ENCODE results near the gene DPP10.

Gene DPP10

DNA sequence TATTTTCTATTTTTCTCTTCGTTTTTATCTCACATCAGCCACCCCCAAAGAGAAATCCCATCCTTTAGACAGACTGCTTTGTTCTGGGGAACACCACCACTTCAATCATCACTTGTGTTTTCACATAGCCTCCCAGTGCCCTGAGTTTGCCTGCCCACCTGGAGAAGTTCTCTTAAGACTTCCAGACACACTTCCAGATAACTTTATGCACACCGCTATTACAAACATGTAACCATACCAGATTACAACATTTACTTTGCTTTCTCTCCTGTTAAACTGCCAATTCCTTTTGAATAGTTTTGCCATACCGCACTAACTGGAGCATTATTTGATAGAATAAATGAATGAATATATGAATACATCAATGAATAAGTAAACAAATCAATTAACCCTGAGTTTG is 1353.6 kb downstream of the DPP10 start:
- DNase-seq: no peak

DNA sequence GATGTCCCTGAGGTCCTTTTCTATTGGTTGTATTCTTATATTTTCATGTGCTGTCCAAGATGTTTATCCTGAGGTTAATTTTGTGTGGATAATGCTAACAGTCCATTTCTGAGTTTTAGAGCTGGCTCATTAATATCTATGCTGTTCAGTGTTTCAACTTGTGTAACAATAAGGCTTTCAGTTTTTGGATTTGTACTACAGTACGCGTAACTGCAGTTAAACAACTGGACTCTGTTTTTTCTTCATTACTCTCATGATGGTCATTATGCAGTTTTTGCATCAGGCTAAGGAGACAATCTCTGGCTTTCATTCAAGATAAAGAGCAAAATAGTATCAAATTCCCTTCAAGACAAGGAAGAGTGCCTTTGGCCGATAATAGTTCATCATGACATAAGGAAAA is 1364.8 kb downstream of the DPP10 start:
- no peak for DNase-seq

DNA sequence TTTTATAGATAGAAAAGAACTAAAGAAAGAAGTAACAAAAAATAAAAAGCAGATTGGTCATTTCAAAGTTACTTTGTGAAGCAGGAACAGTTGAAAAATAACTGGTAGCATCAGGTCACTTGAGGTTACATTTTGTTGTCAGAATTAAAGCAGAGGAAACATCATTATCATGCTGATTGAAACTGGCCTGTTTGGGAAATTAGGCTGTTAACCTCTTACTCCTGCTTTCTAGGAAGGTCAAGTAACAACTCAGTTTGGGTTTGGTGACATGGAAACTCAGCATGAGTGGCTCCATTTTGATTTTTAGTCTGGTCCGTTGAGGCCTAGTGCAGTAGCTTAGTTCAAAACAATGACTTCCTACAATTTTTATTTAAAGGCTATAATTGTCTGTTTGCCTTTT is 1383.5 kb downstream of the DPP10 start:
- no peak for DNase-seq

DNA sequence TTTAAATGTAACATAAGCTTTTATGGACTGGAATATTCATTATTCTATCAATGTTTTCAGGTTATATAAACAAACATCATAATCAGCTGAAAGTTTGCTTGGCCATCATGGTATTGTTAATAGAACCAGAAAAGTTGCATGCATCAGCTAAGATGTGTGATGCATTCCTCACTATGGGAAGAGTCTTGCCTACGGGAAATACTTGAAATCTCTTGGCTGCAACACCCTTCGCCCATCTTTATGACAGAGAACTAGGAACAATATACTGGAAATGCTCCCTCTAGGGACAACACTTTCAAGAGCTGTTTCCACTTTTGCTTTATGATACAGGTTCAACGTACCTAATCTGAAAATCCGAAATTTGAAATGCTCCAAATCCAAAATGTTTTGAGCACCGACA is 1390.8 kb downstream of the DPP10 start:
- DNase-seq: no peak

DNA sequence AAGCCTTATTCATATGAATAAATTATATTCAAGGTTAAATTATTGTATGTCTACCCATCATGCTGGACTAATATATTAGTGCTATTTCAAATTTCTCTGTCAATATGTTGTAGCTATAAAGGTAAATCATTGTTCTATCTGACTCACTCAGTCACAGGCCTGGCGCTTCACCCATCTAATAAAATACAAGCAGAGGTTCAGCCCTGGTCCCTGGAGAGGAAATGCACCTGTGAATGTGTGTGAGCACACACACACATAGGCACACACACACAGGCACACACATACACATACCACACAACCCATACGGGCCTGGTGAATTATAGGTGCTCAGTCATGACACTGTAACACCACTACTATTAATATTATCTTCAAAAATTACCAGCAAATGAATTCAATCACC is 1396.1 kb downstream of the DPP10 start:
- DNase-seq: no peak

DNA sequence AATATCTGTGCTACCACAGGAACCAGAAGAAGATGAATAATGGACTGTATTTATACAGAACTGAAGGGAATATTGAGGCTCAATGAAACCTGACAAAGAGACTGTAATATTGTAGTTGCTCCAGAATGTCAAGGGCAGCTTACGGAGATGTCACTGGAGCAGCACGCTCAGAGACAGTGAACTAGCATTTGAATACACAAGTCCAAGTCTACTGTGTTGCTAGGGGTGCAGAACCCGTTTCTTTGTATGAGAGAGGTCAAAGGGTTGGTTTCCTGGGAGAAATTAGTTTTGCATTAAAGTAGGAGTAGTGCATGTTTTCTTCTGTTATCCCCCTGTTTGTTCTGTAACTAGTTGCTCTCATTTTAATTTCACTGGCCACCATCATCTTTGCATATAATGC is 1399.9 kb downstream of the DPP10 start:
- no peak for DNase-seq

DNA sequence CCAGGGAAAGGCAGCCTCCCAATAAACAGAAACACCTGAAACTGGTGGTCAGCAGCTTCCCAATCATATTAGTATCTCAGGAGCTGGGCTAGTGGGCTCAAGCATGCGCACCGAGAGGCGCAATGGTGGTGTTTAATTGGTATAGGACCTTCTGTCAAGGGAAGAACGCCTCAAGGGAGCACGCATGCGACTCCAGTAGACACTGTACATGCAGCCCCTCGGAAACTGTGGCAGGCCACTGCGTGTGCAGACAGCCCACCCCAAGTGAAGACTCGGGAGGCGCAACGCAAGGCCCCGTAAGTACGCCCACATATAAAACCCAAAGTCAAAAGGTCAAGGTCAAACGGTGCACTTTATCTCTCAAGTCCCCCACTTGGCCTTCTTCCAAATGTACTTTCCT is 1405.8 kb downstream of the DPP10 start:
- DNase-seq: no peak

DNA sequence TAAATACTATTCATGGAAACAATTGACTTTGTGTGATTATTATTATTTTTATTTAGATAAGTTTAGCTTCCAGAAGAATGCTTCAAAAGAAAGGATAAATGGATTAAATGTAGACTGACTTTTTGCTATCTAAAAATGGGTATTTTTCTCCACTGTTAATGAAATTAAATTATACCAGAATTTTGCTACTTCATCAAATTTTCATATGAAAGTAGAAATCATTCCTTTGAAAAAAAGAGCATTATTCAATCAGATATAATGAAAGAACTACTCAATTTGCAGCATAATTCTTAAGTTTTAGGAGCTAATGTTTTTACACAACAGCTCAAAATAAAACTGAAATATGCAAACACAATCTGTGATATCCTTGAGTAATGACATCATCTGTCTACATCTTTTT is 1424.6 kb downstream of the DPP10 start:
- no peak for DNase-seq

DNA sequence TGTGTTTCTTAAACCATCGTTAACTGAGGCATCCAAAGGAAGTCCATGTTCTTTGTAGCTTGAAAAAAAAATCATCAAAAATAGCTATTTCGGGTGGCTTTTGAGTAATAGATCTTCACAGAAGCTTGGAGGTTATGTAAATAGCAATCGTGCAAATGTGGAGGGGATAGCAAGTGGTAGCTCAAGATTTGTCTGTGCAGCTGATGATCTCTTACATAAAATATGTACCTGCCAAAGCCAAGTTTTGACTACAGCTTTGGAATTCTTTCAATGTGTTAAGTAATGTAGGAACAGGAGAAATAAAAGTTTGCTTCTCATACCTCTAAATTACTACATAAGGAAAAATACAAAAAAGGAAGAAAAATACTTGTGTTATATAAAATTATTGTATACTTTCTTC is 1432.0 kb downstream of the DPP10 start:
- DNase-seq: no peak

DNA sequence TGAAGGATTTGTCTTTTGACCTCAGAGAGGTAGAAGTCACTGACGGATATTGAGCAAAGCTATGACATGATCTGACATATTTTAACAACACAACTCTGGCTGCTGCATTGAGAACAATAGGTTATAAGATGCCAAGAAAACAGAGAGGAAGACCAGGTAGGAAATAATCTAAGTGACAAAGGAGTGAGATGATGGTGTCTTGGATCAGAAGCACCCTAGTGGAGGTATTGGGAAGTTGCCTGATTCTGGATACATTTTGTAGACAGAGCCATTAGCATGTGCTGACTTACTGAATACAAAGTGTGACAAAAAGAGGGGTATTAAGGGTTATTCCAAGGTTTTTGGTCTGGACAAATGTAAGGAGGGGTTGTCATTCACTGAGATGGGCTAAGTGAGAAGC is 1438.1 kb downstream of the DPP10 start:
- no peak for DNase-seq

DNA sequence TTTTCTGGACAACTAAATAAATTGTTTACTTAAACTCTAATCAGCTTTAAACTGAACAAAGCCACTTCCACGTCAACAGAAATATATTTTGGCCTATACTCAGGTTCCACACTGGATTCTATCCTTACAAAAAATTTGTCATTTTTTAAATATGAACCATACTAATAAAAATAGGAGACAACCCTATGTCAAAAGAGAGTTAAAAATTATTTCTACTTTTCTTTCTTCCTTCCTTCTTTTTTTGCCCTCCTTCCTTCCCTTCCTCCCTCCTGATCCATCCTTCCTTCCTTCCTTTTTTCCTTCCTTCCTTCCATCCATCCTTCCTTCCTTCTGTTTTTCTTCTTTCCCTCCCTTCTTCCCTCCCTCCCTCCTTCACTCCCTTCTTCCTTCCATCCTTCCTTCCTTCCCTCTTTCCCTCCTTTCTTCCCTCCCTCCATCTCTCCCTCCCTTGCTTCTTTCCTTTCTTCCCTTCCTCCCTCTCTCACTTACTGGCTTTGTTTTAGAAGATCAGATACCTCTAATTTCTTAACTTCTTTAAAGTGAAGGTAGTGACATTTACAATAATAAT is 1444.9 kb downstream of the DPP10 start:
- no peak for DNase-seq
